Medulla oblongata (tissue), 1 donor: ENCODE data around the gene ADD1.

Experiments used
- DNase-seq: peaks from one replicate; pipeline ENCODE4 v3.0.0-alpha.2; 2015; ENCODE audit errors: extremely low spot score

Gene ADD1

DNA sequence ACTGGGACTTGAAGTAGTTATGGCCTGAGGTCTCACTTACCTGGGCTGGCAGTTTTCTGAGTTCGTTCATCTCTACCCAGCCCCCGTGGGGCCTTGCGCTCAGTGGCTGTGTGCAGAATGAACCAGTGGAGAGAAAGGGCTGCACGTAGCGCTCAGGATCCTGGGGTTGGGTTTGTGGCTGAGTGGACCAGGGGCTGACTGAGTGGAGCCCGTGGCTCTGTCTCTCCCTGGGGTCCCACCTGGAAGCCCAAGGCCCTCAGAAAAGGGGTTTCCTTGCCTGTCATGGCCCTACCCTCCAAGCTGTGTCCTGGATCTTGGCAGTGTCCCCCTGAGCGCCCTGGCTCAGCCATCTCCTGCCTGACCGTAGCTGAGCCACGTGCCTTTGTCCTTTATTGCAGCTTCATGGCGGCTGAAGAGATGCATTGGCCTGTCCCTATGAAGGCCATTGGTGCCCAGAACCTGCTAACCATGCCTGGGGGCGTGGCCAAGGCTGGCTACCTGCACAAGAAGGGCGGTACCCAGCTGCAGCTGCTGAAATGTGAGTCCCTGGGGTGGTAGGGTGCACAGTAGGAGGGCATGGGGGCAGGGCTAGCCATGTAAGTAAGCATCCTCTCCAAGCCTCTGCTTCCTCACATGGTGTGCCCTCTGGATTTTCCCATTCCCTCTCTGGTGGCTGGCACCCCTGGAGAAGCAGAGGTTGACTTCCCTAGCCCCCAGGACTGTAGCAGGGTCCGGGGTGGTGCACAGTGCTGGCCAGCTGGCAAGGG, 23.2 kb upstream of the ADD1 start:
- no peak for DNase-seq

DNA sequence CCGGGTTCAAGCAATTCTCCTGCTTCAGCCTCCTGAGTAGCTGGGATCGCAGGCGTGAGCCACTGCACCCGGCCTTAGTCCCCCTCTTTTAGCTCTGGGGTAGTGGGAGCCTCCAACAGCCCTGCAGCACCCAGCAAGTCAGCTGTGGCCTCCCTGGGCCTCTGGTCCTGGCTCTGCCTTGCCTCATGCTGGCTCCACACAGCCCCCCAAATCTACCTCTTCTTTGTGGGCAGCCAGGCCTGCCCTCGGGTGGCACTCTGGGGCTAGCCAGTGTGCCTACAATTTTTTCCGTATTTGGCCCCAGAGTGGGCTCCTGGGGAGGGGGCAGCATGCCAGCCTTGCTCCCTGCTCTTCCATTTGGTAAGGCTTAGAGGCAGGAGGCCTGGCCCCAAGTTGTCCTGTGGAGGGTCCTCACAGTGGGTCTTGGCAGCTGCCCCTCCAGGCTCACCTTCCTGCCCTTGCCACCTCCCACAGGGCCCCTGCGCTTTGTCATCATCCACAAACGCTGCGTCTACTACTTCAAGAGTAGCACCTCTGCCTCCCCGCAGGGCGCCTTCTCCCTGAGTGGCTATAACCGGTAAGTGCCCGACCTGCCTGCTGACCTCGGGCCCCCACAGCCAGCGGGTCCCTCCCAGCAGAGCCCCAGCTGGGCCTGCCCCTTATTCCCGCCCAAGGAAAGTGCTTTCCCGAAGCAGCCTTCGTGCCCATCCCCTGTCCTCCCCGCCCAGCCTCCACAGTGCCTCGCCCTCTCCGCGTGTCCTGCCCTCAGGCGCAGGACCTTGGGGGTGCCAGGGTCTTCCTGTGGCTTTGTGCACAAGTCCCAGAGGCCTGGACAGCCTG, 21.0 kb upstream of the ADD1 start:
- no peak for DNase-seq

DNA sequence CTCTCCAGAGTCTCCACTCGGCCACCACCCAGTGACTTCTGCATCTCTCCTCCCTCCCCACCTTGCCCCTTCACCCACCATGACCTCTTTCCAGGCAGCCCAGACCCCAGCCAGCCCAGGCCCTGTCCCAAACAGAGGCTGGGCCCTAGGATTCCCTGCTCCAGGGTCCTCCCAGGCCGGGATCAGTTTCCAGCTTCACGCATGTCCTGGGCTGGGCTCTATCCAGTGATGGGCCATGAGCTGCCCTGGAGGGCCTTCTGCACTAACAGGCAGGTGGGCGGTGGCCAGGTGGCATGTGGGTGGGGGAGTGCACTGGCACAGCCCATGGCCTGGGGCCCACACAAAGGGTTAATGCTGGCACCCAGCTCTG, 20.4 kb upstream of the ADD1 start:
- DNase-seq = no peak

DNA sequence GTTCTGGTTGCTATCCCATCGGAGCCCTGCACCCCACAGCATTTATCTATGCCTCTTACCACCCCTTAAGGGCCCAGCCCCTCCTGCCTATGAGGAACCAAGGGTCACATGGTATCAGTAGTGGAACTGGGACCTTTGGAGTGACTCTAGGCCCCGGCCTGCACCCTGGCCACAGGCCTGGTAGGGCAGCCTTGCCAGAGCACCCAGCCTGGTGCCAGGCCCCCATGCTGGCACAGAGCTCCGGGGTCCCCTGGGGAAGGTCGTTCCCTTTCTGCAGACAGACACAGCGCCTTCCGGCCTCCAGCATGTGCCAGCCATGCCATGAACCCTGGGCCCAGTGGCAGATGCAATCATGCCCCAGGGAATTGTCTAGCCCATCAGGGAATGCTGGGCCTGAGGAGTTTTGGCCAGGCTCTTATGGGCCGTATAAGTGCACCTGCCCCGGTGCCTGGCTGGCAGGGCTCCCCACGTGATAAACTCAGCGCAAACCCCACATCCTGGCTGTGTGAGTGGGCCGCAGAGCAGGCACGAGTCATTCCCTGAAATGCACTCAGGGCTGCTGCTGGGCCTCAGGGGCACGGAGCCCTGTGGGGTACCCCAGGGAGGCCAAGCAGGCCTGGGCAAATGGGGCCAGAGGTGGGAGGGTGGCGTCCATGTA, 19.8 kb upstream of the ADD1 start:
- no peak for DNase-seq

DNA sequence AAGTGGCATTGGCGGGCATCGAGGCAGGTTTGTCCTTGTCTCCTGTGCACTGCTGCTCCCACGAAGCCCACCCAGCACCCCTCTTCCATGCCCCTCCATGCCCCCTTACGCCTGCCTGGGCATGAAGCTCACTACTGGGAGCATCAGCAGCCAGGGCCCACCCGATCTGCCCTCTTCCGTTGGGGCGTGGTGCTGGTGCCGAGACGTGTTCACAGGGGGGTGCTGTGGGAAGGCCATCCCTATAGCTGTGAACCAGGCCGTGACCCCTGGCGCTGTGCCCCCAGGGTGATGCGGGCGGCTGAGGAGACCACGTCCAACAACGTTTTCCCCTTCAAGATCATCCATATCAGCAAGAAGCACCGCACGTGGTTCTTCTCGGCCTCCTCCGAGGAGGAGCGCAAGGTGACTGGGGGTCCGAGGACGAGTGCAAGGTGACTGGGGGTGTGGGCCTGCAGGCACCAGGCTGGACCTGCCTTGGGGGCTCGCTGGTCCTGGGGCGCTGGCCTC, 19.3 kb upstream of the ADD1 start:
- DNase-seq = no peak

DNA sequence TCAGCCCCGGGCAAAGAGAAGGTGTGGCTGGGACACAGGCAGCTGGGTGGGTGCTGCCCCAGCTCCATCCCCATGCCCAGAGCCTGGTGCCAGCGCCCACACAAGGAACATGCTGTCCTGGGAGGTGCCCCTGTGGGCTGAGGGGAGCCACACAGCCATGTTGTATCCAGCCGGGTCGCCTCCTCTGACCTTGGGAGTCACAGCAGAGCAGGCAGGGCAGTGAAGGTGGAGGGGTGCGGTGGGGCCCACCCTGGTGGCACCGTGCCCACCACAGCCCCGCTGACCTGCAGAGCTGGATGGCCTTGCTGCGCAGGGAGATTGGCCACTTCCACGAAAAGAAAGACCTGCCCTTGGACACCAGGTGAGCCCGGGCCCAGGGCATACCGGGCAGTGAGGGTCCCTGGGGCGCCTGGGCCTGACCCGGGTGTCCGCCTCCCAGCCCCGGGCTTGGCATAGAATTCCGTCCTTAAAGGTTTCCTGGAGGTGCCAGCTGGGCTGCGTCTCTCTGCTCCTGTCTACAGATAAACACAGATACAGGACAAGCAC, 18.7 kb upstream of the ADD1 start:
- no peak for DNase-seq

DNA sequence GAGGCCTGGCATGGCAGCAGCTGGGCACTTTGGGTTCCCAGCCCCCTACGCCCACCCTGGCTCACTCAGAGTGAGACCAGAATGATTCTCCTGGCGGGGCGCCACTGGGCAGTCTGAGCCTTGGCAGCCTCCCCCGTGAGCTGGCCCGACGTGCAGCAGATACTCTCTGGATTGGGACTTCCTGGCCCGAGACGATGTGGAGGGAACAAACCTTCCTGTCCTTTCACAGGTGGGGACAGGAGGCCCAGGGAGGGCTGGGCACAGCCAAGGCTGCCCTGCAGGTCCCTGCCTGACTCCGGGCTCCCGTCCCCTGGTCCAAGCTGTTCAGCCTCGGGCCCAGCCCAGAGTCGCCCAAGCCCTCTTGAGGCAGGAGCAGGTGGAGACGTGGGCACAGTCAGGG, 17.9 kb upstream of the ADD1 start:
- DNase-seq = no peak

DNA sequence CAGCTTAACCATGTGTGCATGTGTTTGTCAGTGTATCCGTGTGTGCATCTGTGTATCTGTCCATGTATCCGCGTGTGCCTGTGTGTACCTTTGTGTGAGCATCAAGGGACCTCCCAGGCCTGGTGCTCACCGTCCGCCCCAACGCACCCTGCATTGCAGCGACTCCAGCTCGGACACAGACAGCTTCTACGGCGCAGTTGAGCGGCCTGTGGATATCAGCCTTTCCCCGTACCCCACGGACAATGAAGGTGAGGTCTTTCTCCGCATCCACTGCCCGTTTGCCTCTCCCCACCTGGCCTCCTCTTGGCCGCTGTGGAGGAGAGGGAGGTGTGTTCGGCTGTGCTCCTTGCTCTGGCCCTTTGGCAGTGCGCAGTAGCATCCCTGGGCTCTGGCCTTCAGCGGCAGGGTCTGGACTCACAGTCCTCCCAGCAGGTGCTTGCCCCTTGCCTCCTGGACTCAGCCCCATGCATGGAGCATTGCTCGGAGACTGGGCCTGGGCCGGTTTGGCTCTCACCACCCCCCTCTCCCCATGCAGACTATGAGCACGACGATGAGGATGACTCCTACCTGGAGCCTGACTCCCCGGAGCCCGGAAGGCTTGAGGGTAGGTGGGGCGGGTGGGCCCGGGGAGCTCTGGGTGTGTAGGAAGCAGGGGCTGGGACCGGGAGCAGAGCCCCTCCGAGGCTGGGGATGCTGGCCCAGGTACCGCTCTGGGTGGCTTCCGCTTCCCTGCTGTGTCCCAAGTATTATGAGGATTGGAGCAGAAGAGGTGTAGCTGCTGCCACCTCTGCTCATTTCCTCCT, 16.4 kb upstream of the ADD1 start:
- no peak for DNase-seq

DNA sequence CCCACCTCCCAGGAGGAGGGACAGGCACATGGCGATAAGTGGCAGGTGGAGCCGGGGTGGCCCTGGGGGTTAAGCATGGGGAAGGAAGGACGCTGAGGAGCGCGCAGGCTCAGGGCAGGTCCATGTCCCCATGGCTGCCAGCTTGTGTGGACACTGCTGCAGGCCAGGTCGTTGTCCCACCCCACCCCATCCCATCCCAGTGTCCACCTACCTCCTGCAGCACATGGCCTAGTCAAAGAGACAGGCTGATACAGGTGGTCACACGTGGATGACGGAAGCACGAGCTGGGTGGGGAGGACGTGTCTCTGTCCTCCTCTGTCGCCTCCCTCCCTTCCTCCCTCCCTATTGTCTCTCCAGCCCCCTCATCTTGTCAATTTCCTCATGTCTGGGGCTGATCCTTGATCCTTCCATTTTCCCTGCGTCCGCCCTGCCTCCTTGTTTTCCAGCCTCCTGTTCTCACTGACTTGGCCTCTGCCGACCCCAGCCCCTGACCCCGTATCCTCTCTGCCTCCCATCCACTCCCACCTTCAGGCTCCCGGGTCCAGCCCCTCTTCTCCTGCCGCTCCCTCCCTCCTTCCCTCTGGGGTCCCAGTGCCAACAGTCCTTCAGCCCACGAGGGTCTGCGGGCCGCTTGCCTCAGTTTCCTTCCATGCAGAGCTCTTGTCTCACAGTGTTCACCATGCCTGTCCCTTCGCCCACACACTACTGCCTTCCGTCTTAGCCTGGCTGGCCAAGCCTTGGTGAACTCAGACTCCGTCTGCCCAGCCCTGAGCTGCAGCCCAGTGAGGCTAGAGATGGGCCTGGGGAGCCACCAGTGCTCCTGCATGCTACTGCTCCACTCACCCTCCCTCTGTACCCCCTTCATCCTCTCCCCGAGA, 15.5 kb upstream of the ADD1 start:
- no peak for DNase-seq

DNA sequence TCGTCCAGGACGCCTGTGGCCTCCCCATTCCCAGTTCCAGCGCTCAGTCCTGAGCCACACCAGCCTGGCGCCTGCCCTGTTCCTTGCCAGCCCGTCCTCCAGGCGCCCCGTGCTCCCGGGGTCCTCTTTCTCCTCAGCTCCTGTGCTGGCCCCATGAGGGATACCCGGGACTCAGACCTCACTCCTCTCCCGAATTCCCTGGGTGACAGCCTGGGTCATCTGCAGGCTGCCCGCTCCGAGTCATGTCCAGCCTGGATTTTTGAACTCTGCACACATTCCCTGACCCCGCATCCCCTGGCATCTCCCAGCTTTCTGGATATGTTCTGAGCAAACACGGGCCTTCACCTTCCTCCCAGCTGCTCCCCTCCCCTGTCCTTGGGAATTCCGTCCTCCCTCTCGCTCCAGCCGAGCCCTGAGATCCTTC, 14.9 kb upstream of the ADD1 start:
- no peak for DNase-seq

DNA sequence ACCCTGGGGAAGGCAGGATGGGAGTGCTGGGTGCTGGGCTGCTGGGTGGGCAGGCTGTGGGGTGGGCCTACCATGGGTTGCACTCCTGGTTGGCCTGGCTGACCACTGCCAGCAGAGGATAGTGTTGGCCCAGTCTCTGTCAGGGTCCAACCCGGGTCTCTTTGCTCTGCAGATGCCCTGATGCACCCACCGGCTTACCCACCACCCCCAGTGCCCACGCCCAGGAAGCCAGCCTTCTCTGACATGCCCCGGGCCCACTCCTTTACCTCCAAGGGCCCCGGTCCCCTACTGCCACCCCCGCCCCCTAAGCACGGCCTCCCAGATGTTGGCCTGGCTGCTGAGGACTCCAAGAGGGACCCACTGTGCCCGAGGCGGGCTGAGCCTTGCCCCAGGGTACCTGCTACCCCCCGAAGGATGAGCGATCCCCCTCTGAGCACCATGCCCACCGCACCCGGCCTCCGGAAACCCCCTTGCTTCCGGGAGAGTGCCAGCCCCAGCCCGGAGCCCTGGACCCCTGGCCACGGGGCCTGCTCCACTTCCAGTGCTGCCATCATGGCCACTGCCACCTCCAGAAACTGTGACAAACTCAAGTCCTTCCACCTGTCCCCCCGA, 14.2 kb upstream of the ADD1 start:
- DNase-seq = no peak

DNA sequence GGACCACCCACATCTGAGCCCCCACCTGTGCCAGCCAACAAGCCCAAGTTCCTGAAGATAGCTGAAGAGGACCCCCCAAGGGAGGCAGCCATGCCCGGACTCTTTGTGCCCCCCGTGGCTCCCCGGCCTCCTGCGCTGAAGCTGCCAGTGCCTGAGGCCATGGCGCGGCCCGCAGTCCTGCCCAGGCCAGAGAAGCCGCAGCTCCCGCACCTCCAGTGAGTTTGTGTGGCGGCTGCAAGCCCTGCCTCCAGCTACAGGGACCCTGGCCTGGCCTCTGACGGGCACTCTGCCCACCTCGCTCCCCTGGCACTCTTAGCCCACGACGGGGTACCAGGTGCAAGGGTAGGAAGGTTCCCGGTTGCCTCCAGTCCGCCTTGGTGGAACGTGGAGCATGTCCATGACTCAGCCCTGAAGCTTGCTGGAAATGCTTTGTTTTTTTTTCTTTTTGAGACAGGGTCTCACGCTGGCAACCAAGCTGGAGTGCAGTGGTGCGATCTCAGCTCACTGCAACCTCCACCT, 13.7 kb upstream of the ADD1 start:
- no peak for DNase-seq

DNA sequence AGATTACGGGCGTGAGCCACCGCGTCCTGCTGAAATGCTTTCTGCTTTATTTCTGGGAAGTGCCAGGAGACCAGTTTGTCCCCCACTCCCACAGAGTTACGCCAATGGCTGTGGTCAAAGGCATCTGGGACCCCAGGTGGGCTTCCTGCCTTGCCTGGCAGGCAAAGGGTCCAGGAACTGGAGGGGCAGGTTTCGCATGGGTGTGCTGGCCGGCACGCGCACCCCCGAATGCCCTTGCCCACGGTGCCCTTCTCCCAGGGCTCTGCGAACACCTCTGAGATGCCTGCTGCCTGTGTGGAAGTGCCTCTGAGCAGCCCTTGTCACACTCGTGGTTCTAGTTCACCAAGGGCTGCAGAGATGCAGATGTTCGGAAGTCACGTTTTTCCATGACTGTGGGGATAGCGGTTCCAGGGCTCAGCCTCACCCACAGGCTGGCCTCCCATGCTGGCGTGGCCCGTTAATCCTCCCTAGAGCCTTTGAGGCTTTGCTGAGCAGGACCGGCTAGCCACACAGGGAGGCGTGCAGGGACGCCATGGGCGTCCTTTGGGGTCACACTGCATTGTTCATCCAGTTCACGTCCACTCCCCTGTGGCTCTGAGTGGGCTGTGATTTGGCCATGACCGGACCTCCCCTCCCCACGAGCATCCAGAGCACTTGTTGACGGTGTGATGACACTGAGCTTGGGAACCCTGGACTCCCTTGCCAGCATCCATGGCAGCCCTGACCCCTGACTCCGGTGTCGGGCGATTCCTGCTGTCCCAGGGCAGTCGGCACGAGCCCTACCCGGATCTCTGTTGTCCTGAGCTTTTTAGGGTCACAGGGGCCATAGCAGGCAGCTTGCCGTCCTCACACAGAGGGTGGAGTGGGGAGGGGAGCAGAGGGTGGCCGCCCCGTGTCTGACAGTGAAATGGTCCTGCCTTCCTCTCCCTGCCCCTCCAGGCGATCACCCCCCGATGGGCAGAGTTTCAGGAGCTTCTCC, 12.7 kb upstream of the ADD1 start:
- DNase-seq = no peak

DNA sequence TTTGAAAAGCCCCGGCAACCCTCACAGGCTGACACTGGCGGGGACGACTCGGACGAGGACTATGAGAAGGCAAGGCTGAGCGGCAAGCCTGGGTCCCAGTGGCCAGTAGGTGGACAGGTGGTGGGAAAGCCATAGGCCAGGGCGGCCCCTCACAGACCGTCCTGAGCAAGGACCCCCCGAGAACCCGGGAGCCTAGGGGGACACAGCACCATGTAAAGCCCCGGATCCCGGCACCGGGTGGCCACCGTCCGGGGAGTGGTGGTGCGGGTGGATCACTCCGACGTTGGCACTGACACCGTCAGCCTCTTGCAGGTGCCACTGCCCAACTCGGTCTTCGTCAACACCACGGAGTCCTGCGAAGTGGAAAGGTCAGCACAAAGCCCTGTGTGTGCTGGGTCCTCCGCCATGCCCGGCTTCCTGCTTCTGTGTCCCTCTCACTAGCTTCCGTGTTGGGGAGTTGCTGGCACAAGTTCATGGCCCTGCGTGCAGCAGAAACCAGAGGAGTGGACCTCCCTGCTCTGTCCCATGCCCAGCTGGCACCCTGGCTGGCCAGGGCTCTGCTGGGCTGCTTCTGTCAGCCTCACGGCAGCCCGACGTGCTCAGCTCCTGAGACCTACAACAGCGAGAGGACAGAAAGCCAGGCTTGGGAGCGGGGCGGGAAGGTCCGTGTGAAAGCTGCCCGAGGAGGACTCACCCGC, 11.9 kb upstream of the ADD1 start:
- DNase-seq = no peak

DNA sequence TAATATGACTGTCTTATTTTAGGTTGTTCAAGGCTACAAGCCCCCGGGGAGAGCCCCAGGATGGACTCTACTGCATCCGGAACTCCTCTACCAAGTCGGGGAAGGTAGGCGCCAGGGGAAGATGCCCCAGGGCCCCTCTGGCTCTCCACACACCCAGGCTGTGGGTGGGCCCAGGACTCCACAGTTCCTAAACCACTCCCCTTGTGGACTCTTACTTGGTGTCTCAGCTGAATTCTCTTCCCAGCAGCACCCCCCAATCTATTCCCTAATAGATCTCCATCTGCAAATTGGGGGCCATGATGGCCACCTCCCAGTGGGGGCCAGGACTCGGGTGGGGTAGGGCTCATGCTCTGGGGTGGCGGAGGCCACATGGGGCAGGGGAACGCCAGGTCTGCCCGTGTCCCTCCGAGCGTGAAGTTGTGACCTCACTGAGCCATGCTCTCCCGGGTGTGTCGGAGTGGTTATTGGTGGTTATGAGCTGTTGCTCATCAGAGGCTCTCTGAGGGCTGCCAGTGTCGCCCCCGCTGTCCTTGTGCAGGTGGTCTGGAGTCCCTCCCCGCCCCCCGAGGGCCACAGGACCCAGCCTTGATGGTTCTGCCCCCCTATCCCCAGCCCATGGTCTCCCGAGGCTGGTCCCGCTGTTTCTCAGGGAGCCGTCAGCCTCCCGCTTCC, 11.2 kb upstream of the ADD1 start:
- no peak for DNase-seq

DNA sequence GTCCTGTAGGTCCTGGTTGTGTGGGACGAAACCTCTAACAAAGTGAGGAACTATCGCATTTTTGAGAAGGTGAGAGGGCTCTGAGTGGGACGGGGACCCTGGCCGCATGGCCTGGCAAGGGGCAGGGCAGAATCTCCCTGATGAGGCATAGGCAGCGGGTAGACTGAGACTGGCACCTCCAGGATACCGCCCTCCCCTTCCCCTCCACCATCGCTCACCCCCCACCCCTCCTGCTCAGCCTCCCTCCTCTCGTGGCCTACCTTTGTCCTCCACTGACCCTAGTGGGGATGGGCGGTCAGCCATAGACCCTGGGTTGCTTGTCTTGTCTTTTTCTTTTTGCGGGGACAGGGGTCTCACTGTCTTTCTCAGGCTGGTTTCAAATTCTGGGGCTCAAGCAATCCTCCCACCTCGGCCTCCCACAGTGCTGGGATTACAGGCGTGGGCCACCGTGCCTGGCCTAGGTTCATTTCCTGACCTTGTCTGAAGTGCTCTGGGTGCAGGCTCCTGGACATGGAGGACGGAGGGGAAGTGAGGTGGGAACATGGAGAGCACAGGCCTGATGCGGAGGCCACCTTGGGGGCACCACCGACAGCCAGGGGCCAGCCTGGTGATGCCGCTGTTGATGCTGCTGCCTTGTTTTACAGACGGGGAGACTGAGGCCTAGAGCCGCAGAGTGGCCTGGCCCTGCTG, 10.5 kb upstream of the ADD1 start:
- DNase-seq = no peak

DNA sequence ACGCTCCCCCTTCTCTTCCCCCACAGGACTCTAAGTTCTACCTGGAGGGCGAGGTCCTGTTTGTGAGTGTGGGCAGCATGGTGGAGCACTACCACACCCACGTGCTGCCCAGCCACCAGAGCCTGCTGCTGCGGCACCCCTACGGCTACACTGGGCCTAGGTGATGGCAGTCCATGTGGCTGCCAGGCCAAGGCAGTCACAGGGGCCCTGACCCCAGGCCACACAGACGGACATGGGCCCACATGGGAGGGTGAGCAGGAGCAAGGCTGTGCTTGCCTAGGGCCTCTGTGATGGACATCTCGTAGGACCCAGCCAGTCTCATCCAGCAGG, 10.0 kb upstream of the ADD1 start:
- DNase-seq = no peak
